Activated T-helper 2 cell treated with anti-CD3 and anti-CD28 coated beads, Interferon-gamma antibody, Interleukin-2, Interleukin-4, amounts not matched to agents 10 μg/mL and 5 μg/mL and 100 μg/mL, durations not matched to agents 14 hours and 24 hours and 36 hours (primary cell): ENCODE data around the gene LCE2C. TPM values are rescaled to one million over a fixed set of nuclear protein-coding genes. Genes with fewer than 3 reads are reported as not detected.
"Not testable (repeated sequence)": the region's sequence is repeated elsewhere in the genome, so short reads cannot be mapped to it uniquely, and the experiment has no call there.

ENCODE experiments used
- DNase-seq: peaks from one replicate; pipeline ENCODE4 v3.0.0; 2021; ENCODE audit warnings: low spot score
- H3K27ac Mint-ChIP-seq: one replicate; pipeline ENCODE4 v1.8.0; 2021; ENCODE audit warnings: mixed read lengths
- H3K27me3 Mint-ChIP-seq: one replicate; pipeline ENCODE4 v1.8.0; 2021; ENCODE audit warnings: low read depth, mixed read lengths
- H3K36me3 Mint-ChIP-seq: one replicate; pipeline ENCODE4 v1.8.0; 2021; ENCODE audit warnings: low read depth, mixed read lengths
- H3K4me1 Mint-ChIP-seq: one replicate; pipeline ENCODE4 v1.8.0; 2021; ENCODE audit warnings: low read depth, mixed read lengths
- H3K4me3 Mint-ChIP-seq: one replicate; pipeline ENCODE4 v1.8.0; 2021; ENCODE audit warnings: low read depth, mild to moderate bottlenecking, moderate library complexity, mixed read lengths
- H3K9me3 Mint-ChIP-seq: one replicate; pipeline ENCODE4 v1.8.0; 2021; ENCODE audit warnings: mixed read lengths
- intact Hi-C: fragments of 100-400 bp; cut with micrococcal nuclease; formaldehyde crosslinking; loops from one replicate; pipeline ENCODE4 v1.15.1; 2023
- total RNA-seq: library from RNA; stranded (reverse); gene quantifications from 2 replicates; pipeline ENCODE4 v1.2.3, GENCODE V29; 2022

LCE2C gene
- total RNA-seq, 1 donor from 2014 or later, result not detected

DNA sequence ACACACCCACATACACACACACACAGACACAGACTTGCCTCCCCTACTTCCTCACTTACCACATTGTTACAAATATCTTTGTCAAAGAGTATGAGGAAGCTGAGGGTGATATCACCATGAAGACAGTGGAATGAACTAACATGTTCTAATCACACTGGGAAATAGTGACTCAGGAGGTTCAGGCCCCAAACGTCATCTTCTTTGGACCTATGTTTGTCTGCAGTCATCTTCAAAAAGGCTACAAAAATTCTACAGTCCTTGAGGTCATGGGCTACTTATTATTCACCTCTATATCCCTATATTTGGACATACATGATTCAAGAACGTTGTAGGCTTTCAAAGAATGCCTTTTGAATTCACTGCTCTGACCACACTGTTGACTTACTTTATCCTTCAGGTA is 2.1 kb upstream of the LCE2C start:
- H3K36me3 Mint-ChIP-seq, result no peaks in the 10 kb centered on the region
- no peak overlapping the region for H3K4me3 Mint-ChIP-seq
- no peak overlapping the region for H3K27ac Mint-ChIP-seq
- intact Hi-C loops, result no loop called here
- DNase-seq, result no peak
- H3K4me1 Mint-ChIP-seq, result no peaks in the 10 kb centered on the region
- H3K27me3 Mint-ChIP-seq, result peaks cover 4% of the 10 kb centered on the region
- H3K9me3 Mint-ChIP-seq, result no peaks in the 10 kb centered on the region

DNA sequence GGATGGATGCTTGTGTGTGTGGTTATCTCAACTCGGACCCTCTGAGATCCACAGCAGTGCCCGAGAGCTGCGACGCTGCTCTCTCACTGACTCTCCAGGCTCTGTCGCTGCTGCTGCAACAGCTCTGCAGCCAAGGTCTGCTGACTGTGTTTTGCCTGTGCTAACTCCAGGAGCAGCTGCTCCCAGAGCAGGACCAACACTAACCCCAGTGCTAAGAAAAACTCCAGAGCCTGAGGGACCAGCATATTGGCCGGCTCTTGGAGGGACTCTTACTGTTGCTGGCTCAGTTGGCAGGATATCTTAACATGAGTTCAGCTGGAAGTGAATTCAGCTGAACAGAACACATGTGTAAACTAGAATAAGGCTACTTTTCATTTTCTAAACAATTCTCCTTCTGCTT is 4.4 kb downstream of the LCE2C start:
- intact Hi-C loops, result no loop called here
- H3K9me3 Mint-ChIP-seq, result no peaks in the 10 kb centered on the region
- DNase-seq, result no peak

DNA sequence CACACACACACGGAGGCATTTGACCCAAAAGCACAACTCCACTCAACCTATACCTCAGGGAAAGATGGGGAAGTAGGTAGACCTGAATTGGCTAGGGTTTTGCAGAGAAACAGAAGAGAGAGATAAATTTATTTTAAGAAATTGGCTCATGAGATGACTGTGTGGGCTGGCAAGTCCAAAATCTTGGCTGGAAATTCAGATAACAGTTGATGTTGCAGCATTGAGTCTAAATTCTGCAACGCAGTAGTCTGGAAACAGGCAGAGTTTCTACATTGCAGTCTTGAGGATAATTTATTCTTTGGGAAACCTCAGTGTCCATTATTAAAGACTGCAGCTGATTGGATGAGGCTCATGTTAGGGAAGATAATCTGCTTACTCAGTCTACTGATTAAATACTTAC is 6.5 kb downstream of the LCE2C start:
- no peak for DNase-seq
- Mint-ChIP-seq H3K27ac (no peak overlapping the region), H3K9me3 (no peaks in the 10 kb centered on the region), H3K4me1 (no peaks in the 10 kb centered on the region), H3K36me3 (no peaks in the 10 kb centered on the region), H3K4me3 (no peak overlapping the region), H3K27me3 (peaks cover 7% of the 10 kb centered on the region)
- intact Hi-C loops, result no loop called here

More for the DNA sequence above, 4.4 kb downstream of the LCE2C start:
- H3K36me3 Mint-ChIP-seq, result no peaks in the 10 kb centered on the region
- H3K4me3 Mint-ChIP-seq, result no peak overlapping the region
- peaks cover 7% of the 10 kb centered on the region for H3K27me3 Mint-ChIP-seq
- H3K27ac Mint-ChIP-seq, result no peak overlapping the region
- no peaks in the 10 kb centered on the region for H3K4me1 Mint-ChIP-seq

DNA sequence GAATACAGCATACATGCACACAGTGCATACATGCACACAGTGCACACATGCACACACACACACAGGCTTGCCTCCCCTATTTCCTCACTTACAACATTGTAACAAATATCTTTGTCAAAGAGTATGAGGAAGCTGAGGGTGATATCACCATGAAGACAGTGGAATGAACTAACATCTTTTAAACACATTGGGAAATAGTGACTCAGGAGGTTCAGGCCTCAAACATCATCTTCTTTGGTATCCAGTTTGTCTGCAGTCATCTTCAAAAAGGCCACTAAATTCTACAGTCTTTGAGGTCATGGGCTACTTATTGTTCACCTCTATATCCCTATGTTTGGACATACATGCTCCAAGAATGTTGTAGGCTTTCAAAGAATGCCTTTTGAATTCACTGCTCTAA is 8.8 kb downstream of the LCE2C start:
- Mint-ChIP-seq H3K27me3 (peaks cover 6% of the 10 kb centered on the region), H3K4me3 (no peak overlapping the region), H3K9me3 (no peaks in the 10 kb centered on the region), H3K36me3 (no peaks in the 10 kb centered on the region), H3K27ac (no peak overlapping the region), H3K4me1 (no peaks in the 10 kb centered on the region)
- intact Hi-C loops, result no loop called here
- DNase-seq, result no peak

DNA sequence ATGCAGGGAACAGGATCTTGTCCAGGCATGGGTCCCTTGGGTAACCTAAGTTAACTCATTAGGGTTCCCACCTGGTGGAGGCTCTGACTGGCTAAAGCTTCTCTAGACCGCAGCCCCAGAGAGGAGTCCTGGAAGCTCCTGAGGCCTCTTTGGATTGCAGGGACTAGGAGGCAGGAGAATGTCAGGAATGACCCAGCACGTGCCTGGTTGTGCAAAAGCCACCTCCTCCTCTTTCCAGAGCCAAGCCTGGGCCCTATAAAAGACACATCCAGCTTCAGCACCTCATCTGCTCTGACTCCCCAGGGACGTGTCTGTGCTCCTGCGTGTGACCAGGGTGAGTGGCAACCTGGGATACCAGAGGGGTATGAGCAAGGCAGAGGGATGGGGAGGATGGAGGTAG is 10.7 kb downstream of the LCE2C start, which contains the start of gene LCE2B:
Gene LCE2B, plus strand, starts transcription at position 301 of the 400 bp plus-strand sequence. CDS start 721 bp downstream, outside the sequence.
- H3K4me1 Mint-ChIP-seq, H3K27ac Mint-ChIP-seq, intact Hi-C loops, H3K4me3 Mint-ChIP-seq, H3K36me3 Mint-ChIP-seq, H3K9me3 Mint-ChIP-seq, H3K27me3 Mint-ChIP-seq, DNase-seq: not testable (repeated sequence)

DNA sequence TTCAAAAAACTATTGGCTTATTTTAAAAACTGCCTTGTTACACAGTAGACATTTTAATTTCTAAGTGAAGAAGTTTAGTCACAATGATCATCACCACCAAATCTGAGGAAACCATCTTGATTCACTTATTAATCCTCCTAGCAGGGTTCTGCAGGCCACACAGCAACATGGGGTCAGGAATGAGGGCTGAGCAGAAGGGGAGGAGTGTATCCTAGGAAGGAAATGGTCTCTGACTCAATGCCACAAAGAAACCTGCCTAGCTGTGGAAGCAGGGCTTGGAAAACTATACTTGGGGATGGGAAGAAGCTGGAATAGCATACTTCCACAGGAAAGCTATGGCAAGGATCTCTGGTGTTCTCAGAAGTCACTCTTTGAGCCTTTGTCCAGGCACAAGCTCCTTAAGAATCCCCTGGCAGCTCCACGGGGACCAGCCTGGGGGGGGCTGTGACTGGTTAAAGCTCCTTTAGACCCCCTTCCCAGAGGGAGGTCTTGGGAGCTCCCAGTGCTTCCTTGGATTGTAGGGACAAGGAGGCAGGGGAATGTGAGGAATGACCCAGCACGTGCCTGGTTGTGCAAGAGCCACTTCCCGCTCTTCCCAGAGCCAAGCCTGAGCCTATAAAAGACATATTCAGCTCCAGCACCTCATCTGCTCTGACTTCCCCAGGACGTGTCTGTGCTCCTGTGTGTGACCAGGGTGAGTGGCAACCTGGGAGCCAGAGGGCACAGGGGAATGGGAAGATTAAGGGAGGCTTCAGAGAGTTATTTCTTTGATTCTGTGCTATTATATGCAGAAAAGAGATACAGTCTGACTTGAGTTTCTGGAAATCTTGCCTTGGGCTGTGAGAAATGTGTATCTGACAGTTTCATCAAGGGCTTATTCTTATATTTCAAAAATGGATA is 22.9 kb downstream of the LCE2C start, which contains the start of gene LCE2A:
Gene LCE2A, plus strand, starts transcription at position 645 of the 900 bp plus-strand sequence. CDS start 557 bp downstream, outside the sequence.
- no peaks in the 10 kb centered on the region for H3K9me3 Mint-ChIP-seq
- H3K27me3 Mint-ChIP-seq, result no peaks in the 10 kb centered on the region

DNA sequence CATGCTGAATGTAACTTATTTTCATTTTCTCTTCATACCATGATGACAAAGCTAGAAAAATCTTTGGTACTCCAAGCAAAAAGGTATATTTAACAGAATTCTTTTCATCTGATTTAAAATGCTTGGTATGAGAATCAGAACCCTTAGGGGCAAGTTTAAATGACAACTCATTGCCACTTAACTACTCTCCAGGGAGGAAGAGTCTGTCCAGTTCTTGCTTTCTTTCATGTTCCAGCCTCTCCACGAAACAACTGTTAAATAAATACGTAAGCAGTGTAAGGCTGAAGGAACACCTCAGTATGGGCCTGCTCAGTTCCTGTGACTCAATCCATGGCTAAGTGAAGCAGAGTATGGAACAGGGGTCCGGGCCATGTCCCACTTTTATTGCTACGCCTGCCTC is 24.7 kb downstream of the LCE2C start:
- DNase-seq, result no peak
- Mint-ChIP-seq H3K27me3 (no peaks in the 10 kb centered on the region), H3K9me3 (no peaks in the 10 kb centered on the region), H3K36me3 (no peaks in the 10 kb centered on the region), H3K4me1 (no peaks in the 10 kb centered on the region), H3K4me3 (no peak overlapping the region), H3K27ac (no peak overlapping the region)
- intact Hi-C loops, result no loop called here

More for the DNA sequence above, 22.9 kb downstream of the LCE2C start, which contains the start of gene LCE2A:
- Mint-ChIP-seq H3K4me3 (no peak within 1 kb of the TSS), H3K36me3 (no peaks in the 10 kb centered on the region), H3K27ac (no peak within 1 kb of the TSS), H3K4me1 (no peaks in the 10 kb centered on the region)
- no peak for DNase-seq
- intact Hi-C loops, result no loop called here

DNA sequence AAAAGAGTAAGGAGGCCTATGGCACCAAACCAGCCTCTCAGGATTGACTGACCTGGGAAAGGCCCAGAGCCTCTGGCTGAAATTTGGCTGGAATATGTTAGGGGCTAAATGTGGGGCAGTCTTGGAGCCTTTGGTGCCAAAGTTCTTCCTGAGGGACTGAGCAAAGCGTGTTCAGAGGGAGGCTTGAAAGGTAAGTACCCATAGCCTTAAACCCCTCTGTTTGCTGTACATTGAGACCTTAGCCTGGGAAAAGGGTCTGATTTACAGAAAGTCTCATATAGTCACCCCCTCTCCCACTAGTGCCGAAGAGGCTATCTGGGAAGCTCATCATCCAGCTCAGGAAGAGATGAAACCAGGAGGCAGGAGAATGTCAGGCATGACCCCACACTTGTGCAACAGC is 32.8 kb downstream of the LCE2C start, which contains the start of gene LCE4A:
Gene LCE4A, plus strand, starts transcription at position 301 of the 400 bp plus-strand sequence. CDS start 916 bp downstream, outside the sequence.
- no peaks in the 10 kb centered on the region for H3K4me1 Mint-ChIP-seq
- H3K9me3 Mint-ChIP-seq, result no peaks in the 10 kb centered on the region
- no peak within 1 kb of the TSS for H3K27ac Mint-ChIP-seq

DNA sequence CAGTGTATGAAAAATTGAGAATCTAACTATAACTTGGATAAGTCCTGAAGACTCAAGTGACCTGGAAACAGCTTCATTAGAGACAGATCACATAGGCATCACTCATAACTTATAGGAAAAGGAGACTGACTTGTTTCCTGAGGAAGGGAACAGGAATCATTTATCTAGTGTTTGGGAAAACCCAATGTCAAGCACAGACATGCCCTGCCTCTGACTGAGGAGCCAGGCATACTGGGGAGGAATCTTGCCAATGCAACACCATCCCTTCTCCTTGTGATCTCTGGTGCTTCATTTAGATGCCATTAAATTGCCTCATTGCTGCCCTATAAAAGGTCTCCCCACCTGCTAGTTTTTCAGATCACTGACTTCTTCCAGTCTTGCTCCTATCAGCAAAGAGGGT is 43.2 kb downstream of the LCE2C start:
- H3K4me3 Mint-ChIP-seq, result no peak overlapping the region

More for the DNA sequence above, 32.8 kb downstream of the LCE2C start, which contains the start of gene LCE4A:
- DNase-seq, result no peak
- intact Hi-C loops, result no loop called here
- H3K4me3 Mint-ChIP-seq, result no peak within 1 kb of the TSS
- peaks cover 7% of the 10 kb centered on the region for H3K27me3 Mint-ChIP-seq
- no peaks in the 10 kb centered on the region for H3K36me3 Mint-ChIP-seq

DNA sequence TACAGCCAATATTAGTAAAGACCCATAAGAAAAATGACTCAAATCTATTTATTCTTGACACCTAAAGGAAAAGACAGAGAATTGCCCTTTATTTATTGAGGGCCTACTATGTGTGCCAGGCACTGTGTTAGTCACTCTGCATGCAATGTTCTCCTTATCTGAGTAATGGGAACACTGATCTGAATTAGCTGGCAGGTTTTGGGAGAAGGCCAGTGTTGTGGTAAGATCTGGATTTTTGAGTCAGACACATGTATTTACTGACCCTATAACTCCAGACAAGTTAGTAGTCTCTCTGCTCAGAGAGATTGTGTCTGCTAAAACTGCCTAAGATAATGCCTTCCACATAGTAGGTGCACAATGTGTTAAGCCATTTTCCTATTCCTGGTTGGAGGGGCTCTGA is 50.2 kb downstream of the LCE2C start:
- no peaks in the 10 kb centered on the region for H3K27me3 Mint-ChIP-seq
- no peaks in the 10 kb centered on the region for H3K36me3 Mint-ChIP-seq
- no peak for DNase-seq
- no peaks in the 10 kb centered on the region for H3K4me1 Mint-ChIP-seq
- intact Hi-C loops, result no loop called here
- H3K4me3 Mint-ChIP-seq, result no peak overlapping the region
- no peak overlapping the region for H3K27ac Mint-ChIP-seq
- H3K9me3 Mint-ChIP-seq, result no peaks in the 10 kb centered on the region

More for the DNA sequence above, 43.2 kb downstream of the LCE2C start:
- no peaks in the 10 kb centered on the region for H3K9me3 Mint-ChIP-seq
- H3K4me1 Mint-ChIP-seq, result no peaks in the 10 kb centered on the region
- intact Hi-C loops, result no loop called here
- H3K36me3 Mint-ChIP-seq, result no peaks in the 10 kb centered on the region
- no peaks in the 10 kb centered on the region for H3K27me3 Mint-ChIP-seq
- no peak overlapping the region for H3K27ac Mint-ChIP-seq
- DNase-seq, result no peak

Other genes with a start within 250 kb of the LCE2C start
- not detected in 2 replicates for gene LCE5A, start 164.5 kb upstream of the LCE2C start, total RNA-seq
- not detected in 2 replicates for gene CRCT1, start 160.8 kb upstream of the LCE2C start, total RNA-seq
- gene LCE3E, start 108.5 kb upstream of the LCE2C start, total RNA-seq, result not detected in 2 replicates
- gene LCE3D, start 94.8 kb upstream of the LCE2C start, total RNA-seq, result not detected in 2 replicates
- not detected in 2 replicates for gene LCE3C, start 75.0 kb upstream of the LCE2C start, total RNA-seq
- gene LCE3B, start 61.5 kb upstream of the LCE2C start, total RNA-seq, result not detected in 2 replicates
- not detected in 2 replicates for gene LCE3A, start 52.2 kb upstream of the LCE2C start, total RNA-seq
- not detected in 2 replicates for gene LCE2D, start 11.9 kb upstream of the LCE2C start, total RNA-seq
- gene LCE2B, start 10.8 kb downstream of the LCE2C start, total RNA-seq, result not detected in 2 replicates
- gene LCE2A, start 23.1 kb downstream of the LCE2C start, total RNA-seq, result not detected in 2 replicates
- not detected in 2 replicates for gene LCE4A, start 32.9 kb downstream of the LCE2C start, total RNA-seq
- gene KPRP, start 82.7 kb downstream of the LCE2C start, total RNA-seq, result not detected in 2 replicates
- gene LCE1F, start 99.9 kb downstream of the LCE2C start, total RNA-seq, result not detected in 2 replicates
- gene LCE1E, start 111.0 kb downstream of the LCE2C start, total RNA-seq, result not detected in 2 replicates
- not detected in 2 replicates for gene LCE1D, start 121.4 kb downstream of the LCE2C start, total RNA-seq
- gene LCE1C, start 131.4 kb downstream of the LCE2C start, total RNA-seq, result not detected in 2 replicates
- gene LCE1B, start 136.7 kb downstream of the LCE2C start, total RNA-seq, result not detected in 2 replicates
- gene LCE1A, start 152.2 kb downstream of the LCE2C start, total RNA-seq, result not detected in 2 replicates
- not detected in 2 replicates for gene LCE6A, start 167.6 kb downstream of the LCE2C start, total RNA-seq
- gene LCE7A, start 184.7 kb downstream of the LCE2C start, total RNA-seq, result not detected in 2 replicates
- not detected in 2 replicates for gene SMCP, start 203.0 kb downstream of the LCE2C start, total RNA-seq
- gene IVL, start 233.3 kb downstream of the LCE2C start, total RNA-seq, result not detected in 2 replicates